ENCODE results near the gene CACNA1C. TPM values are rescaled to one million over a fixed set of nuclear protein-coding genes. Genes with fewer than 3 reads are reported as not detected.

Gene CACNA1C
- total and polyA plus RNA-seq, 4 donors: 4.3 to 114 (median 46.3) TPM

DNA sequence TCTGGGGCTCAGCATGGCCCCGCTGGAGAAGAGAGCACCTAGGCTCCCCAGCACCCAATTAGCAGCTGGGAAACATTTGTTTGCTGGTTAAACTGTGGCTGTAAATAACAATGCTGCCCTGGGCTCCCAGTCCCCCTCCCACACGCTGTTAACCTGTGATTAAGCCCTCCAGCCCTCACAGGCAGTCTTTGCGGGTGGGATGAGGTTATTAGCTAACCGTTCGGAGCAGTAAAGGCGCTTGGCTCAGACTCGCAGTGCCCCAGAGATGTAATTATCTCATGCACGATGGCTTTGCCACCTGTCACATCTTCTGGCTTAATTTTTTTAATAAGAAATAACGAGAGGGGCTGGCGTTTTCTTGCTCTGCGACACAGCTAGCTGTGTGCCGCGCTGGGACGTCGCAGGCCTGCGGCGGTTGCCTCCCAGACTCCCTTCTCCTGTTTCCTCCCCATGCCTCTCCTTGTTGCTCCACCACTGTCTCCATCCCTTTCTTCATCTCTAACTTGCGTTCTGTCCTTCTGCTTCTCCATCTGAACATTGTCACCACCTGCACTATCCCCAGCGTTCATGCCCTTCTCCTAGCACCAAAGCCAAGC is 502.8 kb downstream of the CACNA1C start:
- H3K4me3 ChIP-seq (ENCODE audit: low read length in 2 of 2): no peak overlapping the region
- ATAC-seq (ENCODE audit: low FRiP score) (no peak), DNase-seq (peak in 1 of 2 donors; percentile 39)
- no peaks in the 10 kb centered on the region for H3K27me3 ChIP-seq (ENCODE audit: control insufficient read depth in 1 of 2, insufficient read depth in 2 of 2, low read length in 1 of 2)
- no peaks in the 10 kb centered on the region for H3K9me3 ChIP-seq (ENCODE audit: control insufficient read depth, low read length)
- H3K27ac ChIP-seq (ENCODE audit: low read depth in 1 of 2, low read length in 2 of 2): no peak overlapping the region
- H3K36me3 ChIP-seq (ENCODE audit: control insufficient read depth in 1 of 2, insufficient read depth in 2 of 2, low read length in 1 of 2): peaks cover 4 to 11% of the 10 kb centered on the region in 2 donors
- WGBS, 2 donors: 86 to 89% methylated on average over 19 of the region's 19 CpGs
- H3K4me1 ChIP-seq (ENCODE audit: control insufficient read depth in 1 of 2, insufficient read depth in 2 of 2, low read length in 2 of 2): no peaks in the 10 kb centered on the region
- intact Hi-C loops (cut with DNase I): no loop called here

DNA sequence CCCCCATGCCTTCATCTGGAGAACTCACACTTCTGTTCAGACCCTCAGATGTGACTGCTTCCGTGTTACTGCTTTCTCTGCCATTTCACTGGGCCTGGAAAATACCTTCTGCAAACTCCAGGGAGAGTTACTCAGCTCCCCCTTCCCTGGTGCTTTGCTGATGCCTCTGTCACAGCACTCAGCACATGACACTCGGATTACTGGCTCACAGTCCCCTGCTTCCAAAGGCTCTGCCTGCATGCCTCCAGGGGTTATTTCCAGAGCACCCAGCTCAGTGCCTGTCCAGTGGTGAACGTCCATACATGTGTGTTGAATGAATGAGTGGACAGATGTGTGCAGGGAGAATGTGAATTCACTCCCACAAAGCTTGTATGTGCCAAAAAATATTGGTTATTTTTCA is 504.8 kb downstream of the CACNA1C start:
- 65 to 67% methylated on average over 3 of the region's 3 CpGs for WGBS, 2 donors
- Histone ChIP-seq H3K9me3 (ENCODE audit: control insufficient read depth, low read length) (no peaks in the 10 kb centered on the region), H3K27me3 (ENCODE audit: control insufficient read depth in 1 of 2, insufficient read depth in 2 of 2, low read length in 1 of 2) (no peaks in the 10 kb centered on the region), H3K4me1 (ENCODE audit: control insufficient read depth in 1 of 2, insufficient read depth in 2 of 2, low read length in 2 of 2) (no peaks in the 10 kb centered on the region), H3K27ac (ENCODE audit: low read depth in 1 of 2, low read length in 2 of 2) (no peak overlapping the region), H3K4me3 (ENCODE audit: low read length in 2 of 2) (no peak overlapping the region), H3K36me3 (ENCODE audit: control insufficient read depth in 1 of 2, insufficient read depth in 2 of 2, low read length in 1 of 2) (peaks cover 4 to 11% of the 10 kb centered on the region in 2 donors)
- DNase-seq: no peak
- no peak for ATAC-seq (ENCODE audit: low FRiP score)
- intact Hi-C loops (cut with DNase I): no loop called here

DNA sequence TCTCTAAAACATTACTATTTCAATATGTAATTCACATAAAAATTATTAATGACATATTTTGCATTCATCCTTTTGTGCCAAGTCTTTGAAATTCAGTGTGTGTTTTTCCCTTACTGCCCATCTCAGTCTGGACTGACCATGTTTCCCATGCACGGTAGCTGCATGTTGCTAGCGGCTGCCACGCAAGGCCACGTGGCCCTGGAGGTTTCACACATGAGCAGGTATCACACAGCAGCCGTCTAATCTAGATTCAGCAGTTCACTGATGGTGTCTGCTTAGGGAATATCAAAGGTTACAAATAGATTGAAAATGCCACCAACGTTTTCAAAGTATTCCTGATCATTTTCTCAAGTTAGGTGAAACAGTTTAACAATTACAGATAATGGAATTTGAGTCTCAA is 507.1 kb downstream of the CACNA1C start:
- Histone ChIP-seq H3K4me1 (ENCODE audit: control insufficient read depth in 1 of 2, insufficient read depth in 2 of 2, low read length in 2 of 2) (no peaks in the 10 kb centered on the region), H3K27ac (ENCODE audit: low read depth in 1 of 2, low read length in 2 of 2) (no peak overlapping the region), H3K27me3 (ENCODE audit: control insufficient read depth in 1 of 2, insufficient read depth in 2 of 2, low read length in 1 of 2) (no peaks in the 10 kb centered on the region), H3K36me3 (ENCODE audit: control insufficient read depth in 1 of 2, insufficient read depth in 2 of 2, low read length in 1 of 2) (peaks cover 4 to 11% of the 10 kb centered on the region in 2 donors), H3K9me3 (ENCODE audit: control insufficient read depth, low read length) (no peaks in the 10 kb centered on the region), H3K4me3 (ENCODE audit: low read length in 2 of 2) (no peak overlapping the region)
- ATAC-seq (ENCODE audit: low FRiP score): no peak
- DNase-seq: no peak
- WGBS, 2 donors: 84 to 86% methylated on average over 6 of the region's 6 CpGs
- intact Hi-C loops (cut with DNase I): no loop called here

DNA sequence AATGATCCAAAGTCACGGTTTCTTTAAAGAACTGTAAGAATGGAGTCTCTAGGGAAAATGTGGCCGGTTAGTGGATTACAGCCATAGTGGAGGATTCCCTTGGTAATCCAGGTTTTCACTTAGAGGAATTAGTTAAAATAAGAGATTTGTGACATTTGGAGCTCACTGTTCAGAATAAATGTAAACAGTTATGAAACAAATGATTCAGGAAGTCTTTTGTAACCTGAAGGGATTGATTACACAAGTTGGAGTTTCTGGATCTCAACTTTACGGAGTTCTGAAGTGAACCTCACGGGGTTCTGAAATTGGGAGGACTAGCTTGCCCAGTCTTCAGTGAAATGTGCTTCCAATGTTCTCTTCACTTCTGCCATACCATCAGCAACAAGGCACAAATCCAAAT is 507.6 kb downstream of the CACNA1C start:
- no peaks in the 10 kb centered on the region for H3K27me3 ChIP-seq (ENCODE audit: control insufficient read depth in 1 of 2, insufficient read depth in 2 of 2, low read length in 1 of 2)
- 79 to 83% methylated on average over 4 of the region's 4 CpGs for WGBS, 2 donors
- H3K27ac ChIP-seq (ENCODE audit: low read depth in 1 of 2, low read length in 2 of 2): no peak overlapping the region
- no peak overlapping the region for H3K4me3 ChIP-seq (ENCODE audit: low read length in 2 of 2)
- DNase-seq: no peak
- ATAC-seq (ENCODE audit: low FRiP score): no peak
- H3K4me1 ChIP-seq (ENCODE audit: control insufficient read depth in 1 of 2, insufficient read depth in 2 of 2, low read length in 2 of 2): no peaks in the 10 kb centered on the region
- intact Hi-C loops (cut with DNase I): no loop called here
- no peaks in the 10 kb centered on the region for H3K9me3 ChIP-seq (ENCODE audit: control insufficient read depth, low read length)
- H3K36me3 ChIP-seq (ENCODE audit: control insufficient read depth in 1 of 2, insufficient read depth in 2 of 2, low read length in 1 of 2): peaks cover 4 to 11% of the 10 kb centered on the region in 2 donors

DNA sequence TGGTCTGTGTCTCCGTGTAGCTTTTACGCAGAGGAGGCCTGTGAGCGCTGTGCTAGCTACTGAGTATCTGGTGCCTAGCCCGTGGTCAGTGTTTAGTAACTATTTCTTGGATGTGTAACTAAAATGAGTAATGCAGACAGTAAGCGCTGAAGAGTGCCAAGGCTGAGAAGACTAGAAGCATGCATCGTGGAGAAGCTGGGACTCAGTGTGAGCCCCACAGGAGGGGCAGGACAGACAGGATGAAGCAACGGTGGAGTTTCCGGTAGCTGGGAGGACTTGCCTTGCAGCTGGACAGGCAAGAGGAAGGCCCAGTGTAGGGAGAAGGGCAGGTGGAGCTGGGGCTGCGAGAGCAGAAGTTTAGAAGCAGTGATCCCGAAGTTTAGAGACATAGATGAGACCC is 508.6 kb downstream of the CACNA1C start:
- ATAC-seq (ENCODE audit: low FRiP score): no peak
- peaks cover 4 to 11% of the 10 kb centered on the region in 2 donors for H3K36me3 ChIP-seq (ENCODE audit: control insufficient read depth in 1 of 2, insufficient read depth in 2 of 2, low read length in 1 of 2)
- 82 to 84% methylated on average over 10 of the region's 10 CpGs for WGBS, 2 donors
- no peak overlapping the region for H3K27ac ChIP-seq (ENCODE audit: low read depth in 1 of 2, low read length in 2 of 2)
- DNase-seq: no peak
- H3K27me3 ChIP-seq (ENCODE audit: control insufficient read depth in 1 of 2, insufficient read depth in 2 of 2, low read length in 1 of 2): no peaks in the 10 kb centered on the region
- no peak overlapping the region for H3K4me3 ChIP-seq (ENCODE audit: low read length in 2 of 2)
- no peaks in the 10 kb centered on the region for H3K4me1 ChIP-seq (ENCODE audit: control insufficient read depth in 1 of 2, insufficient read depth in 2 of 2, low read length in 2 of 2)
- H3K9me3 ChIP-seq (ENCODE audit: control insufficient read depth, low read length): no peaks in the 10 kb centered on the region
- intact Hi-C loops (cut with DNase I): no loop called here

DNA sequence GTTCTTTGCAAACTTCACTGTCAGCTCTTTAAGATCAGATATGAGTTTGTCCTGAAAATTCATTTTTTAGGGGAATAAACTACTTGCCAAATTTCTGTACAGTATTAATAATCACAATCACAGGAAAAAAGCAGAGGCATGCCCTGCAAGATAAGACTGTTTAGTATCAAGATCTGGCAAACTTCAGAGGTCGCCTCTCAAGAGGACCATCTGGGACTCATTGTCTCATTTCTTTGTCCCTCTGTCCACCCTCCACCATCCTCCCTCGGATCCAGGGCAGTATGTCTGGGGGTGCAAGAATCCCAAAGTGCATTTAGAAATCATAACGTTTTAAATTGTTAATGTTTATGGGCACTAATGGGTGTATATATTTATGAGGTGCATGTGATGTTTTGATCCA is 509.6 kb downstream of the CACNA1C start:
- 71 to 75% methylated on average over 3 of the region's 3 CpGs for WGBS, 2 donors
- Histone ChIP-seq H3K27ac (ENCODE audit: low read depth in 1 of 2, low read length in 2 of 2) (no peak overlapping the region), H3K36me3 (ENCODE audit: control insufficient read depth in 1 of 2, insufficient read depth in 2 of 2, low read length in 1 of 2) (peaks cover under 1 to 4% of the 10 kb centered on the region in 2 donors), H3K4me1 (ENCODE audit: control insufficient read depth in 1 of 2, insufficient read depth in 2 of 2, low read length in 2 of 2) (no peaks in the 10 kb centered on the region), H3K27me3 (ENCODE audit: control insufficient read depth in 1 of 2, insufficient read depth in 2 of 2, low read length in 1 of 2) (no peaks in the 10 kb centered on the region), H3K9me3 (ENCODE audit: control insufficient read depth, low read length) (no peaks in the 10 kb centered on the region), H3K4me3 (ENCODE audit: low read length in 2 of 2) (no peak overlapping the region)
- intact Hi-C loops (cut with DNase I): no loop called here
- no peak for DNase-seq
- ATAC-seq (ENCODE audit: low FRiP score): no peak

DNA sequence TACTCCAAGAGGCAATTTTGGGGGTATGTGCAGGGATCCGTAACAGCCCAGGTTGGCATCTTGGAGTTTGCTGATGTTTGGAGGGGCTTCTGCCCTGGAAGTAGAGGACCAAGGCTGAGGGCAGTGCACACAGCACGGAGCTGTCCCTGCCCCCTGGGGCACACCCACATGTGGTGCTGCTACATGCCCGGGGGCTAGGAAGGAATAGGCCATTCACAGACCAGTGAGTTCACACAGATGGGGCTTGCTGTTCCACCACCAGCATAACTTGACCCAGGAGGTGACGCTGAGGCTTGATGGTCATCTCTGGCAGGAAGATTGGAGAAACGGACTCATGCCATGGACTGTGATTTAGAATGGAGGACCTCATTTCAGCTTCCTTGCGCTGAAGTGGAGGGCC is 510.9 kb downstream of the CACNA1C start:
- peaks cover 0 to 6% of the 10 kb centered on the region in 2 donors for H3K36me3 ChIP-seq (ENCODE audit: control insufficient read depth in 1 of 2, insufficient read depth in 2 of 2, low read length in 1 of 2)
- no peak overlapping the region for H3K4me3 ChIP-seq (ENCODE audit: low read length in 2 of 2)
- WGBS, 2 donors: 89 to 92% methylated on average over 6 of the region's 6 CpGs
- intact Hi-C loops (cut with DNase I): no loop called here
- H3K9me3 ChIP-seq (ENCODE audit: control insufficient read depth, low read length): no peaks in the 10 kb centered on the region
- ATAC-seq (ENCODE audit: low FRiP score): peak; percentile 9
- H3K4me1 ChIP-seq (ENCODE audit: control insufficient read depth in 1 of 2, insufficient read depth in 2 of 2, low read length in 2 of 2): no peaks in the 10 kb centered on the region
- H3K27me3 ChIP-seq (ENCODE audit: control insufficient read depth in 1 of 2, insufficient read depth in 2 of 2, low read length in 1 of 2): no peaks in the 10 kb centered on the region
- no peak overlapping the region for H3K27ac ChIP-seq (ENCODE audit: low read depth in 1 of 2, low read length in 2 of 2)
- no peak for DNase-seq

DNA sequence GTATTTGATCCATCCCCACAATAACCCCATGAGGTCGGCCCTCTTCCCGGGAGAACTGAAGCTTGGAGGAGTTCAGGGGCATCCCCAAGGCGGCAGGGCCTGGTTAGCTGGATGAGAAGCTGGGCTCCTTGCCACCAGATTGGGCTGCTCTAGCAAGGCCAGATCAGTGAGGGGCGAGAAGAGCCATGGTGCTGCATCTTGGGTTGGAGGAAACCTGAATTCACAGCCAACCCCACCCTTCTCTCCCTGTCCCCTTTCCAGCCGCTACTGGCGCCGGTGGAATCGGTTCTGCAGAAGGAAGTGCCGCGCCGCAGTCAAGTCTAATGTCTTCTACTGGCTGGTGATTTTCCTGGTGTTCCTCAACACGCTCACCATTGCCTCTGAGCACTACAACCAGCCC is 513.4 kb downstream of the CACNA1C start:
- H3K36me3 ChIP-seq (ENCODE audit: control insufficient read depth in 1 of 2, insufficient read depth in 2 of 2, low read length in 1 of 2): peaks cover 0 to 5% of the 10 kb centered on the region in 2 donors
- H3K27me3 ChIP-seq (ENCODE audit: control insufficient read depth in 1 of 2, insufficient read depth in 2 of 2, low read length in 1 of 2): no peaks in the 10 kb centered on the region
- intact Hi-C loops (cut with DNase I): no loop called here
- no peak overlapping the region for H3K4me3 ChIP-seq (ENCODE audit: low read length in 2 of 2)
- no peak for ATAC-seq (ENCODE audit: low FRiP score)
- WGBS, 2 donors: 94 to 95% methylated on average over 12 of the region's 12 CpGs
- H3K9me3 ChIP-seq (ENCODE audit: control insufficient read depth, low read length): no peaks in the 10 kb centered on the region
- H3K4me1 ChIP-seq (ENCODE audit: control insufficient read depth in 1 of 2, insufficient read depth in 2 of 2, low read length in 2 of 2): no peaks in the 10 kb centered on the region
- no peak for DNase-seq
- no peak overlapping the region for H3K27ac ChIP-seq (ENCODE audit: low read depth in 1 of 2, low read length in 2 of 2)

DNA sequence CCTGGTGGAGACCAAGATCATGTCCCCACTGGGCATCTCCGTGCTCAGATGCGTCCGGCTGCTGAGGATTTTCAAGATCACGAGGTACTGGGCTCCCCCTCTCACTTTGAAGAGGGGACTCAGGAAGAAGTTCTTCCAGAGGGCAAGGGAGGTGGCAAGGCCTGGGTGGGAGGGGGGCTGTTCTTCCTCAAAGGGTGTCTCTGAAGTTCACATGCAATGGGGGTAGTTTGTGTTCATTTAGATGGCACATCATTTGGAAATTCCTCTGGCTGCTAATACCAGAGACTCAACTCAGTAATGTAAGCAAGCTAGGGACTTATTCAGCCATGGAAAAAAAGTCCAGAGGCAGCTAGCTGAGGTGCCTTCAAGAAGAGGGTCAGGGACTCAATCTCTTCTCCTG is 514.9 kb downstream of the CACNA1C start:
- peaks cover 0 to 5% of the 10 kb centered on the region in 2 donors for H3K36me3 ChIP-seq (ENCODE audit: control insufficient read depth in 1 of 2, insufficient read depth in 2 of 2, low read length in 1 of 2)
- intact Hi-C loops (cut with DNase I): no loop called here
- DNase-seq (no peak), ATAC-seq (ENCODE audit: low FRiP score) (no peak)
- H3K27me3 ChIP-seq (ENCODE audit: control insufficient read depth in 1 of 2, insufficient read depth in 2 of 2, low read length in 1 of 2): no peaks in the 10 kb centered on the region
- H3K4me3 ChIP-seq (ENCODE audit: low read length in 2 of 2): no peak overlapping the region
- no peaks in the 10 kb centered on the region for H3K9me3 ChIP-seq (ENCODE audit: control insufficient read depth, low read length)
- no peaks in the 10 kb centered on the region for H3K4me1 ChIP-seq (ENCODE audit: control insufficient read depth in 1 of 2, insufficient read depth in 2 of 2, low read length in 2 of 2)
- 91 to 95% methylated on average over 4 of the region's 4 CpGs for WGBS, 2 donors
- H3K27ac ChIP-seq (ENCODE audit: low read depth in 1 of 2, low read length in 2 of 2): no peak overlapping the region
